Activated naive CD4-positive, alpha-beta T cell treated with anti-CD3 and anti-CD28 coated beads, Interleukin-2, amount 50 U/mL, for 16 hours (primary cell): ENCODE results near the gene USP16.

ENCODE experiments used
- DNase-seq: peaks from one replicate; pipeline ENCODE4 v3.0.0-alpha.2; 2020

USP16 gene

GRCh38 chr21:29085106-29085752 lies 60.8 kb downstream of the USP16 start:
- no peak for DNase-seq

GRCh38 chr21:29091033-29091432 lies 66.6 kb downstream of the USP16 start:
- no peak for DNase-seq

GRCh38 chr21:29092102-29092959 lies 67.9 kb downstream of the USP16 start:
- no peak for DNase-seq

- DNase-seq, result no peak
Observed at GRCh38 chr21:29096218-29097015, 71.9 kb downstream of the USP16 start.

GRCh38 chr21:29098156-29098555 lies 73.7 kb downstream of the USP16 start:
- DNase-seq, result no peak

GRCh38 chr21:29102791-29103257 lies 78.4 kb downstream of the USP16 start:
- DNase-seq, result no peak
